SHP77 treated with DMSO at 0.1 percent for 48 hours (cell line): ENCODE measurements around the gene LRRFIP1.

Experiments
- DNase-seq: peaks from one replicate; lab custom pipeline; 2025; lab: John Stamatoyannopoulos, UW

The LRRFIP1 gene

GRCh38 chr2:237618449-237618848 is 8.9 kb upstream of the LRRFIP1 start:
- no peak for DNase-seq

GRCh38 chr2:237623428-237624403 is 3.7 kb upstream of the LRRFIP1 start:
- no peak for DNase-seq

GRCh38 chr2:237624565-237624964 is 2.8 kb upstream of the LRRFIP1 start:
- DNase-seq, result no peak

- no peak for DNase-seq
Observed at GRCh38 chr2:237625216-237625705, 2.1 kb upstream of the LRRFIP1 start.

- DNase-seq, result no peak
Observed at GRCh38 chr2:237625777-237626176, 1.6 kb upstream of the LRRFIP1 start.

- no peak for DNase-seq
Observed at GRCh38 chr2:237626813-237627440, 460 bp upstream of the LRRFIP1 start.

- no peak for DNase-seq
Observed at GRCh38 chr2:237628247-237629187, 1.1 kb downstream of the LRRFIP1 start.

GRCh38 chr2:237629188-237629534 is 1.8 kb downstream of the LRRFIP1 start:
- DNase-seq, result no peak

GRCh38 chr2:237629739-237630138 is 2.4 kb downstream of the LRRFIP1 start:
- no peak for DNase-seq

GRCh38 chr2:237630216-237631000 is 3.0 kb downstream of the LRRFIP1 start:
- DNase-seq, result no peak

GRCh38 chr2:237631007-237631785 is 3.8 kb downstream of the LRRFIP1 start:
- DNase-seq, result no peak

- DNase-seq, result no peak
Observed at GRCh38 chr2:237631801-237632585, 4.6 kb downstream of the LRRFIP1 start.

GRCh38 chr2:237633061-237633561 is 5.7 kb downstream of the LRRFIP1 start:
- DNase-seq, result no peak

GRCh38 chr2:237636578-237636977 is 9.2 kb downstream of the LRRFIP1 start:
- DNase-seq, result no peak

- no peak for DNase-seq
Observed at GRCh38 chr2:237637429-237638135, 10.2 kb downstream of the LRRFIP1 start.

- no peak for DNase-seq
Observed at GRCh38 chr2:237638176-237638575, 10.8 kb downstream of the LRRFIP1 start.

- DNase-seq, result no peak
Observed at GRCh38 chr2:237639052-237639835, 11.9 kb downstream of the LRRFIP1 start.

- DNase-seq, result no peak
Observed at GRCh38 chr2:237639836-237640220, 12.4 kb downstream of the LRRFIP1 start.
